Mammary epithelial cell (primary cell): ENCODE results near the gene RPA3.

Experiments used
- CTCF ChIP-seq, 2 donors: IDR thresholded peaks in 1 of 2; conservative IDR thresholded peaks in 1 of 2; 2 replicates each; pipeline ENCODE4 v1.5.1; 2011 to 2012; ENCODE audit warnings: inconsistent platforms in 2 of 2, low read length in 2 of 2, mild to moderate bottlenecking in 2 of 2, control low read depth in 1 of 2, low read depth in 1 of 2; ENCODE audit not compliant: insufficient read depth in 1 of 2; ENCODE audit errors: extremely low read depth in 1 of 2
- EZH2 ChIP-seq: IDR thresholded peaks from 2 replicates; pipeline ENCODE4 v1.6.1; 2012; ENCODE audit warnings: low read length, inconsistent platforms, borderline replicate concordance

GRCh38 chr7:7640221-7641128 is 77.9 kb downstream of the RPA3 start, which contains the start of gene UMAD1:
- TF ChIP-seq CTCF (conservative IDR thresholded peaks at IDR 0.05 in 1 of 2, IDR thresholded peaks at IDR 0.05 in 1 of 2; ENCODE audit: extremely low read depth in 1 of 2, insufficient read depth in 1 of 2, low read depth in 1 of 2, low read length in 2 of 2) = no peak
- no peak for TF ChIP-seq EZH2
